GM21515 (cell line): ENCODE measurements around the gene LPO.

Experiments used
- ATAC-seq: cut with Tn5 transposase; IDR thresholded peaks from one replicate; pipeline ENCODE4 v1.9.1; 2021; ENCODE audit not compliant: unreplicated experiment

LPO gene

GRCh38 chr17:58302919-58303585, 64.7 kb downstream of the LPO start:
- ATAC-seq, result no peak

DNA sequence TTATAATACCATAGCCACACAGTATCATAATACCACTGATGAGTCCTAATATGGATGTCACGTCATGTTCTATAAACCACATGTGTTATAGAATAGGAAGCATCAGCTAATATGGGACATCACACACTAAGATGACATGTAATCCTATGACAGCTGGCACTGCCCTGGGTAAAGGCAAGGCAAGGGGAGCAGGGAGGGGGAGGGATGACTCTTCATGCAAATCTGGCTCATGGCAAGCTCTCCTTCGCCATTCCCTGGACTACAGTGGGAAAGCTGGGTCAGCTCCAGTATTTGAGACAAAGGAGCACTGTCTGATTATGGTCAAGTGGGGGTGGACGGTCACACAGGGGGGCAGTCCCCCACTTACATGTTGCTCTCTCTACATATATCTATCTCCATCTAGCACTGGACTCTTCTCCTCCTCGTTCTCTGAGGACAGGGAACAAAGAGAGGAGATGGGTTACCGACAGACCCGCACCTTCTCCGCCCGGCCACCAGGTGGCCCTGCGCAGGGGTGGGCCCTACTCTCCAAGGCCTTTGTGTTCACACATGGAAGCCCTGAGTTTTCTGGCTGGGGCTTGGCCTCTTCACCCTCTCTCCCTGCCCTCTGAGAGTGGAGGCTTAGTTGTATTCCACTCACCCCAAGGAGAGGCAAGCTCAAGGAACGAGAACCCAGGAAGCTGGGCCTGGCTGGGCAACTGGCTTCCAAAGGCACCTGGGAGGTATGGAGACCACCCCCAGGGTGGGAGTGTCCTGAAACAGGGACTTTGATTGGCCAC, 65.8 kb downstream of the LPO start:
- ATAC-seq, result no peak

- ATAC-seq, result no peak
These were observed 66.5 kb downstream of the LPO start for GRCh38 chr17:58304750-58305486.

DNA sequence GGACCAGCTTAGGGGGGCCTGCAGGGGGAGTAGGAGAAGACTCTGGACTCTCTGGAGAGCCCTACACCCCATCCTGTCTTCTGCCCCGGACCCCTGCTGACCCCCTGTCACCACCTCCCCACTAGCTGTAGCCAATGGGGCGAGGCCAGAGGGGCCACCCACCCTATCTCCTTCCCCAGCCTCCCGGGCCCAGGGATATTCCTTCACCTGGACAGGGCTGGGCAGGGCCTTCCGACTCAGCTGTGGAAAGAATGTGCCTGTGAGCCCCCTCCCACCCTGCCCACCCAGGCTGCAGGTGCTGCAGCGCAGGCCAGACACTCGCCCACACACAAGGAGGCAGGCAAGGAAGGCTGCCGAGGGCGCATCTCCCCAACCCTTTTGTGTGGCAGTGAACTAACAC, 67.2 kb downstream of the LPO start:
- no peak for ATAC-seq

- ATAC-seq, result no peak
These were observed 68.0 kb downstream of the LPO start for GRCh38 chr17:58306131-58306951.

GRCh38 chr17:58307468-58308172, 69.2 kb downstream of the LPO start:
- no peak for ATAC-seq

DNA sequence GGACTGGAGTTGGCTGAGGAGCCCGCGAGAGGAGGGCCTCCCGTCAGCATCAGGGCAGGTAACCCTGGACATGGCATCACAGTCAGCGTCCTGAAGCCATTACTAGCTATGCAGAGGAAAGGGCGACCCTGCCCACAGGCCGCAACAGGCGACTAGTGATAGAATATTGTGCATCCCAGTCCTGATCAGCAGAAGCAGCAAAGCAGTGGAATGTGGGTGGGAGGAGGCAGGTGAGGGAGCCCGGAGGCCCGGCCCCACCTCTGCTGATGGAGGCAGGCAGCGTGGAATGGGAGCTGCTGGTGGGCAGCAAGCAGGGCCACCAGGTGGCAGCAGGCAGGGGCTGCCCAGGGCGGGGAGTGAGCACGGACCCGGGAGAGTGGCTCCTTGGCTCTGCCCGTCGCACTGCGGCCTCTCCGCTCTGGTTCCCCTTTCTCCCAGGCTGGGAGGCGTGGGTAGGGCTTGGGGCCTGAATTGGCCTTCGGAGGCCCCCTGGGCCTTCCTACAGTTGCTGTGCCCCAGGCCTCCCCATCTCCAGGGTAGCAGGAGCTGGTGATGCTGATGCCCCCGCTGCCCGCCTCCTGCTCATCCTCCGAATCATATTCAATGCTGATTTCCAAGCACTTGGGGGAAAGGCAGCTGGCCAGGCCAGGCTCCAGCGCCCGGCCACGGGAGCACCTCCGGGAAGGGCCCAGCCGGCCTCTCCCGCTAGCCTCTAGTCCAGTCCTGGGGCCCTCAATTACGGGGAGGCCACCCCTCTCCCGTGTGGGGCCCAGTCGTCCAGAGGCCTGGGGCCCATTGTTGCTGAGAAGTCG, 70.0 kb downstream of the LPO start:
- no peak for ATAC-seq

- ATAC-seq, result no peak
These were observed 70.9 kb downstream of the LPO start for GRCh38 chr17:58308985-58309917.

DNA sequence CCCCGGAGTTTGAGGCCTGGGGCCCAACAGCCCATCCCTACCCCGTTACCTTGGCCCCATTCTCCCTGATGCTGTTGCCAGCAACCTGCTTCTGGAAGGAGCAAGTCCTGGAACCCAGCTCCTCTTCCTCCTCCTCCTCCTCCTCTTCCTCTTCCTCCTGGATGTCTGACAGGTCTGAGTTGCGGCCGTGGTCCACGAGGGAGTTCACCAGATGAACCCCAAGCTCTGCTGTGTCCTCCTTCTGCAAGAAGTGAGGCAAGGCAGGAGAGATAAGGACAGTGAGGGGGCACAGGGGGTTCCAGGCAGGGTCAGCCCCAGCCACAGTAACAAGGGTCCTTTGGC, 71.5 kb downstream of the LPO start:
- ATAC-seq, result no peak

GRCh38 chr17:58310511-58311428, 72.4 kb downstream of the LPO start:
- ATAC-seq, result no peak

GRCh38 chr17:58311429-58311894, 73.1 kb downstream of the LPO start:
- ATAC-seq, result no peak

GRCh38 chr17:58312021-58312630, 73.7 kb downstream of the LPO start:
- no peak for ATAC-seq

- ATAC-seq, result no peak
These were observed 74.4 kb downstream of the LPO start for GRCh38 chr17:58312829-58313228.

DNA sequence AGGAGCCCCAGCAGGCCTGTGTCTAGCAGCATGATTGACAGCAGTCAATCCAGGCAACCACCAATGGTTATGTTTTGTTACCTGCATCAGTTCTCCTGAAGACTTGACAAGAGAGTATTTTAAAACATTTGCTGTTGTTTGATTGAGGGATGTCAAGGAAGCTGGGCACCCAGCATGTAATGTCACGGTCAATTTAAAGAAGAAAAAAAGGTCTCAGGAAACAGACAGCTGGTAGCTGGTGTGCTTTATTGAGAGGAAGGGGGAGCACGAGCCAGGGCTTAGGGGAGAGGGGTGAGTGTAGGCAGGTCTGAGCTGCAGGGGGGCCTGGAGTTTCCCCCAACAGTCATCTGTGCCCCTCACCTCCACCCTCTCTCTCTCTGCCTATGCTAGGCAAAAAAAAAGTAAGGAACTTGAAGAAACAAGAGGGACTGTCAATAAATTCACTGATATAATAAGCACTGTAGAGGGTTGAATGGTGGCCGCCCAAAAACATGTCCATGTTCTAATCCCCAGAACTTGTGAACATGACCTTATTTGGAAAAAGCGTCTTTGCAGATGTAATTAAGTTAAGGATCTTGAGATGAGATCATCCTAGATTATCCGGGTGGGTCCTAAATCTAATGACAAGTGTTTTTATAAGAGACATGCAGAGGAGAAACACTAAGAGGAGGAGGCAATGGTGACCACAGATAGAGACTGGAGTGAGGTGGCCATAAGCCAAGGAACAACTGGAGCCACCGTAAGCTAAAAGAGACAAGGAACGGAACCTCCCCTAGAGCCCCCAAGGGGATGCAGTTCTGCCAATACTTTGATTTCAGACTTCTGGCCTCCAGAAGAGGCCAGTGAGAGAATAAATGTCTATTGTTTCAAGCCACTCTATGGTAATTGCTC, 75.7 kb downstream of the LPO start:
- no peak for ATAC-seq

DNA sequence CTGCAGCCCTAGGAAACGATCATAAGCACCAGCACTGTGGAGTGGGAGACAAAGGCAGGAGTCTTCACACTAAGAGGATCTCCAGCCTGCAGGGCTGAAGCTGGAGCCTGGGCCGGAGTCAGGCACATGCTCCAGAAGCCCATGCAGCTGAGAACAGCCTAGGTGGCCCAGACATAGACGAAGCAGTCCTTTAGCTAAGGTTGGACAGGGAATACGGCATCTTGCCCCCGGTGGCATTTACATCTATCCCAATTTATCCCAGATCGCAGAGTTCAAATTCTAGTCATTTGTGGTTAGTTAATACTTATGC, 76.3 kb downstream of the LPO start:
- no peak for ATAC-seq

DNA sequence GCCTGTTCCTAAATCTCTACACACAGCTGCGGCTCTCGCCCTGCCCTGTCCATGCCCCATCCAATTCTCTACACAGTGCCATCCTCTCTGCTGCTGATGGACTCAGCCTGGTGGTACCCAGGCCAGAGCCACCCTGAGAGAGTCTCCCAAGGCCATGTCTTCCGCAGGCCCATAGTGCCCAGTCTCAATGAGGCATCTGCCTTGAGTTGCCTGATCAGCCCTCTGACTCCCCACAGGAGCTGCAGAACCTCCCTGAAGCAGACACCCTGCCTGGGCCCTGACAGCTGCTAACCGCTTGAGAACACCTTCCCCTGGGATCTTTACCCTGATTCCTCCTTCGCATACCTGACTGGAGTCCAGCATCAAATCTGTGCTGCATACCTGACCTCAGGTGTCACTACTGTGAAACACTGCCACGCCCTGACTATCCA, 76.9 kb downstream of the LPO start:
- no peak for ATAC-seq
